CD14-positive monocyte (primary cell): Measurements from ENCODE around the gene SEPTIN2. TPM values are rescaled to one million over a fixed set of nuclear protein-coding genes. Genes with fewer than 3 reads are reported as not detected.

Experiments used
- DNase-seq, 3 donors: peaks; one replicate each; pipeline ENCODE4 v3.0.0-alpha.2; 2011 to 2022
- H2AFZ ChIP-seq: 2 replicates; pipeline ENCODE4 v1.6.0; 2012; ENCODE audit warnings: mild to moderate bottlenecking, low read depth, low read length, inconsistent platforms; ENCODE audit not compliant: insufficient read depth, poor library complexity, severe bottlenecking
- H3K27ac ChIP-seq, 2 donors: 1 replicate in 1 of 2; 2 replicates in 1 of 2; pipeline ENCODE4 v1.5.1; 2012 to 2013; ENCODE audit warnings: low read length in 2 of 2, control low read depth in 1 of 2, inconsistent platforms in 1 of 2, low read depth in 1 of 2, mild to moderate bottlenecking in 1 of 2
- H3K27me3 ChIP-seq, 2 donors: one replicate each; pipeline versions ENCODE4 v1.6.0 to v1.6.1; 2011 to 2013; ENCODE audit warnings: low read length in 2 of 2; ENCODE audit not compliant: control insufficient read depth in 2 of 2, insufficient read depth in 2 of 2
- H3K36me3 ChIP-seq, 2 donors: replicated peaks in 1 of 2; 1 replicate in 1 of 2; 2 replicates in 1 of 2; pipeline versions ENCODE4 v1.5.1 to v1.6.1; 2012 to 2013; ENCODE audit warnings: low read length in 2 of 2, control low read depth in 1 of 2, inconsistent platforms in 1 of 2, mild to moderate bottlenecking in 1 of 2; ENCODE audit not compliant: insufficient read depth in 2 of 2, control insufficient read depth in 1 of 2
- H3K4me1 ChIP-seq, 2 donors: 1 replicate in 1 of 2; 2 replicates in 1 of 2; pipeline versions ENCODE4 v1.5.1 to v1.6.1; 2012 to 2013; ENCODE audit warnings: low read length in 2 of 2, control low read depth in 1 of 2, inconsistent platforms in 1 of 2, mild to moderate bottlenecking in 1 of 2, moderate library complexity in 1 of 2; ENCODE audit not compliant: insufficient read depth in 2 of 2, control insufficient read depth in 1 of 2
- H3K4me2 ChIP-seq: replicated peaks from 2 replicates; pipeline ENCODE3; 2012; ENCODE audit warnings: low read length, moderate library complexity, mild to moderate bottlenecking; ENCODE audit not compliant: poor library complexity, severe bottlenecking; ENCODE audit errors: extremely low read depth
- H3K4me3 ChIP-seq, 3 experiments: fragments of 200-600 bp in 1 of 3; sonication (generic) in 1 of 3; replicated peaks in 1 of 3; 1 replicate in 2 of 3; 2 replicates in 1 of 3; pipeline ENCODE4 v1.5.1; 2011 to 2013; ENCODE audit warnings: low read length in 3 of 3, mild to moderate bottlenecking in 3 of 3, control low read depth in 2 of 3, low read depth in 2 of 3, inconsistent platforms in 1 of 3, moderate library complexity in 1 of 3
- H3K79me2 ChIP-seq: 2 replicates; pipeline ENCODE4 v1.6.0; 2012; ENCODE audit warnings: mild to moderate bottlenecking, control low read depth, inconsistent platforms, low read length, moderate library complexity; ENCODE audit not compliant: insufficient read depth
- H3K9ac ChIP-seq: 2 replicates; pipeline ENCODE4 v1.6.0; 2017; ENCODE audit warnings: low read length, mild to moderate bottlenecking; ENCODE audit not compliant: insufficient read depth, poor library complexity, severe bottlenecking
- H3K9me3 ChIP-seq, 2 donors: replicated peaks in 1 of 2; 1 replicate in 1 of 2; 2 replicates in 1 of 2; pipeline versions ENCODE4 v1.5.1 to v1.6.1; 2012 to 2013; ENCODE audit warnings: low read length in 2 of 2, control low read depth in 1 of 2; ENCODE audit not compliant: control insufficient read depth in 1 of 2, insufficient read depth in 1 of 2
- H4K20me1 ChIP-seq: 2 replicates; pipeline ENCODE4 v1.6.0; 2012; ENCODE audit warnings: mild to moderate bottlenecking, low read length, control low read depth, moderate library complexity; ENCODE audit not compliant: insufficient read depth
- H3K27ac Mint-ChIP-seq, 7 donors: one replicate each; pipeline ENCODE4 v1.8.0; 2020; ENCODE audit warnings: mild to moderate bottlenecking in 7 of 7, mixed read lengths in 7 of 7, moderate library complexity in 6 of 7, inconsistent platforms in 2 of 7
- H3K27me3 Mint-ChIP-seq, 3 donors: one replicate each; pipeline ENCODE4 v1.8.0; 2021 to 2022; ENCODE audit warnings: low read depth in 3 of 3, mild to moderate bottlenecking in 3 of 3, mixed read lengths in 3 of 3, moderate library complexity in 3 of 3, inconsistent platforms in 1 of 3
- H3K36me3 Mint-ChIP-seq, 2 donors: one replicate each; pipeline ENCODE4 v1.8.0; 2020; ENCODE audit warnings: mixed read lengths in 2 of 2, inconsistent platforms in 1 of 2, mild to moderate bottlenecking in 1 of 2
- H3K4me1 Mint-ChIP-seq: one replicate; pipeline ENCODE4 v1.8.0; 2020; ENCODE audit warnings: mild to moderate bottlenecking, mixed read lengths
- H3K4me3 Mint-ChIP-seq, 2 donors: one replicate each; pipeline ENCODE4 v1.8.0; 2020; ENCODE audit warnings: mild to moderate bottlenecking in 2 of 2, mixed read lengths in 2 of 2, moderate library complexity in 1 of 2
- H3K9me3 Mint-ChIP-seq, 7 donors: one replicate each; pipeline ENCODE4 v1.8.0; 2020 to 2022; ENCODE audit warnings: mixed read lengths in 7 of 7, mild to moderate bottlenecking in 6 of 7, moderate library complexity in 6 of 7, inconsistent platforms in 2 of 7
- WGBS: methylation state at CpG from one replicate; pipeline ENCODE4 v1.1.5; 2013; ENCODE audit warnings: missing lambda C conversion rate; ENCODE audit not compliant: insufficient coverage; 5-methylcytosine and 5-hydroxymethylcytosine counted together
- intact Hi-C, 2 donors: fragments of 100-400 bp; cut with micrococcal nuclease; formaldehyde crosslinking; loops; one replicate each; pipeline versions ENCODE4 v1.15.0 to v1.15.1; 2023
- polyA plus RNA-seq, 3 donors: library from polyadenylated mRNA; depleted of rRNA in 1 of 3; unstranded in 2 of 3; stranded (reverse) in 1 of 3; fragments of 300-500 nt in 2 of 3; fragments of >200 nt in 1 of 3; fragmentation: Illumina TruSeq in 2 of 3; gene quantifications; 1 replicate in 2 of 3; 2 replicates in 1 of 3; pipeline ENCODE4 v1.2.3, GENCODE V29; 2012 to 2021
- TF ChIP-seq, protein P1 (sequence below): fragments of 200-600 bp; IDR thresholded peaks from one replicate; pipeline ENCODE4 v1.8.0; 2022; ENCODE audit warnings: antibody characterized with exemption, mild to moderate bottlenecking

SEPTIN2 gene
- polyA plus RNA-seq, 3 donors, result 195 to 207 (median 203) TPM

DNA sequence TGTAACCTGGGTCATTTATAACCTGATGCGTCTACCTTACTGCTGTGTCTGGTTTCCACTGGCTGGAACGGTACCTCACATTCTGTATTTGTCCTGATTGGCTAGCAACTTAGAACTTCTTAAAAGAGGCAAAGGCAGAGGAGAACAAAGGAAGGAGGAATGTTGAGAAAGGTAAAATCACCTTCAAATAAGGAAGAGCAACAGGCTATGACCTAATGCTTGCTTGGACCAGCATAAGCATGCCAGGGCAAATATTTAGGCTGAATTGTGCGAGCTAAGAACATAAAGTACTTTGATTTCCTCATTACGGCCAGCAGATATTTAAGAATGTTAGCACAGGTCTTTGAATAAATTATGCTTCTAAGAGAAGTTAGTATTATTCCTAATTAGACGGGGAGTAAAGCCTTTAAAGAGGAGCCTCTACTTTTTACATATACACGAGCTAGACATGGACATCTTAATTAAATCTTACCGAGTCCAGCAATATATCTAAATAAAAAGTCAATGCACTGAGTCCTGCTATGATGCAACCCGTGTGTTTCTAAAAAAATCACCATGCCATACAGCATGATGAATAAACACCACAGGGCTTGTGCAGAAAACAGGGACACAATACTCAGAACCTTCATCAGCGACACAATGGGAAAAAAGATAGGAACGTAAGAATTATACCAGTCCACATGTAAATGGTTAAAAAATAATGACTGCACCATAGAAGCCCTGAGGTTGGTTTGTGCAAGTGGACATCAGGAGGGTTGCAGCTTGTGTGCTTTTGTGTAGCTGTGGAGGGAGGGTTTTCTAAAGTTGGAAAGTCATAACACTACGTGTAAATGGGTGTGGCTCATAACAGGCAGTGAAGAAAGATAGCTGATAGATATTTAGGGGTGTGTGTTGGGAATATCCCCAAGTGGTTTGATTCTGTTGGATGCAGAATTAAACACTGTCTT is 14.2 kb downstream of the SEPTIN2 start:
- peaks cover 0 to 2% (median 0%) of the 10 kb centered on the region in 7 donors for H3K9me3 Mint-ChIP-seq
- WGBS, result 100% methylated on average over 2 of the region's 11 CpGs
- peak overlapping the region in 1 of 7 donors; percentile 10 for H3K27ac Mint-ChIP-seq
- TF ChIP-seq, protein P1, sequence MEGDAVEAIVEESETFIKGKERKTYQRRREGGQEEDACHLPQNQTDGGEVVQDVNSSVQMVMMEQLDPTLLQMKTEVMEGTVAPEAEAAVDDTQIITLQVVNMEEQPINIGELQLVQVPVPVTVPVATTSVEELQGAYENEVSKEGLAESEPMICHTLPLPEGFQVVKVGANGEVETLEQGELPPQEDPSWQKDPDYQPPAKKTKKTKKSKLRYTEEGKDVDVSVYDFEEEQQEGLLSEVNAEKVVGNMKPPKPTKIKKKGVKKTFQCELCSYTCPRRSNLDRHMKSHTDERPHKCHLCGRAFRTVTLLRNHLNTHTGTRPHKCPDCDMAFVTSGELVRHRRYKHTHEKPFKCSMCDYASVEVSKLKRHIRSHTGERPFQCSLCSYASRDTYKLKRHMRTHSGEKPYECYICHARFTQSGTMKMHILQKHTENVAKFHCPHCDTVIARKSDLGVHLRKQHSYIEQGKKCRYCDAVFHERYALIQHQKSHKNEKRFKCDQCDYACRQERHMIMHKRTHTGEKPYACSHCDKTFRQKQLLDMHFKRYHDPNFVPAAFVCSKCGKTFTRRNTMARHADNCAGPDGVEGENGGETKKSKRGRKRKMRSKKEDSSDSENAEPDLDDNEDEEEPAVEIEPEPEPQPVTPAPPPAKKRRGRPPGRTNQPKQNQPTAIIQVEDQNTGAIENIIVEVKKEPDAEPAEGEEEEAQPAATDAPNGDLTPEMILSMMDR, result no peak
- intact Hi-C loops, result no loop called here
- H3K79me2 ChIP-seq, result peaks cover 72% of the 10 kb centered on the region
- no peak overlapping the region for H3K9ac ChIP-seq
- H3K27me3 ChIP-seq, result no peaks in the 10 kb centered on the region
- no peak overlapping the region for H3K4me2 ChIP-seq
- peaks cover 5% of the 10 kb centered on the region in 2 donors for H3K4me1 ChIP-seq
- no peaks in the 10 kb centered on the region for H3K27me3 Mint-ChIP-seq
- DNase-seq, result no peak
- H3K4me1 Mint-ChIP-seq, result peaks cover 4% of the 10 kb centered on the region
- peaks cover 75% of the 10 kb centered on the region for H4K20me1 ChIP-seq
- no peak overlapping the region for H3K27ac ChIP-seq
- no peak overlapping the region for H3K4me3 ChIP-seq
- H3K9me3 ChIP-seq, result no peaks in the 10 kb centered on the region
- H3K36me3 Mint-ChIP-seq, result peaks cover 67 to 76% of the 10 kb centered on the region in 2 donors
- peaks cover 38 to 99% of the 10 kb centered on the region in 2 donors for H3K36me3 ChIP-seq
- H2AFZ ChIP-seq, result no peak overlapping the region
- no peak overlapping the region for H3K4me3 Mint-ChIP-seq

DNA sequence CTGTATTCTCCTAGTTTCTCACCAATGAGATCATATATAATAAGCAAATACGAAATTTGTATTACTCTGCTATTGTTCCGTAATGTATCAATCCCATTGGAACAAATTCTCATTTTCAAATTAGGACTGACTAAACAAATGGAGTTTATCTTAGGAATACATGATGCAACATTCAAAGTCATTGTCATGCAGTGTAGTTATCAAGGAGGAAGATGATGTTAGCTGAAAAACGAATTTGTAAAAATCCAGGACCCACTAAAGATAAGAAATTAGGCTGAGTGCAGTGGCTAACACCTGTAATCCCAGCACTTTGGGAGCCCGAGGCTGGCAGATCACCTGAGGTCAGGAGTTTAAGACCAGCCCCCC is 14.9 kb downstream of the SEPTIN2 start:
- H3K27me3 ChIP-seq, result no peaks in the 10 kb centered on the region
- H3K36me3 Mint-ChIP-seq, result peaks cover 66 to 83% of the 10 kb centered on the region in 2 donors
- no peak overlapping the region for H3K4me3 Mint-ChIP-seq
- H2AFZ ChIP-seq, result no peak overlapping the region
- H3K9ac ChIP-seq, result no peak overlapping the region
- H3K4me1 ChIP-seq, result no peaks in the 10 kb centered on the region
- peaks cover 0 to 2% (median 0%) of the 10 kb centered on the region in 7 donors for H3K9me3 Mint-ChIP-seq
- intact Hi-C loops, result no loop called here
- H3K27ac Mint-ChIP-seq, result no peak overlapping the region
- WGBS, result no CpG with 5 or more reads among the region's 4 CpGs
- TF ChIP-seq, protein P1, result no peak
- H3K4me3 ChIP-seq, result no peak overlapping the region
- peaks cover 75% of the 10 kb centered on the region for H4K20me1 ChIP-seq
- H3K4me1 Mint-ChIP-seq, result peaks cover under 1% of the 10 kb centered on the region
- no peak overlapping the region for H3K4me2 ChIP-seq
- no peak overlapping the region for H3K27ac ChIP-seq
- peaks cover 41 to 100% of the 10 kb centered on the region in 2 donors for H3K36me3 ChIP-seq
- DNase-seq, result no peak
- no peaks in the 10 kb centered on the region for H3K27me3 Mint-ChIP-seq
- H3K9me3 ChIP-seq, result no peaks in the 10 kb centered on the region
- H3K79me2 ChIP-seq, result peaks cover 68% of the 10 kb centered on the region
